Right hindlimb (tissue), 1 donor: ENCODE measurements around the gene DUSP15.
A peak's percentile ranks its signal among the peaks of the same experiment; 100 is the strongest.
"Not testable (repeated sequence)": the region's sequence is repeated elsewhere in the genome, so short reads cannot be mapped to it uniquely, and the experiment has no call there.

Experiments
- DNase-seq: peaks from one replicate; pipeline ENCODE4 v3.0.0-alpha.2; 2018

Gene DUSP15

GRCh38 chr20:31819083-31819784 lies 51.1 kb downstream of the DUSP15 start, which contains the start of gene MYLK2:
MYLK2 (plus strand) TSS chr20:31819356; CDS start chr20:31819581, 225 bp downstream.
- DNase-seq, result peak; percentile 85

GRCh38 chr20:31818376-31818908 lies 51.9 kb downstream of the DUSP15 start:
- no peak for DNase-seq

GRCh38 chr20:31817461-31817860 lies 52.9 kb downstream of the DUSP15 start:
- no peak for DNase-seq

GRCh38 chr20:31816221-31816620 lies 54.1 kb downstream of the DUSP15 start:
- no peak for DNase-seq

GRCh38 chr20:31815408-31816188 lies 54.7 kb downstream of the DUSP15 start:
- DNase-seq, result peak; percentile 44

GRCh38 chr20:31814142-31814541 lies 56.2 kb downstream of the DUSP15 start:
- DNase-seq, result not testable (repeated sequence)

- DNase-seq, result no peak
These were observed 56.7 kb downstream of the DUSP15 start for GRCh38 chr20:31813611-31814010.

- peak; percentile 78 for DNase-seq
These were observed 58.3 kb downstream of the DUSP15 start for GRCh38 chr20:31811796-31812728.

GRCh38 chr20:31811198-31811597 lies 59.1 kb downstream of the DUSP15 start:
- DNase-seq, result no peak
